ENCODE data around the gene WWOX. TPM values are rescaled to one million over a fixed set of nuclear protein-coding genes. Genes with fewer than 3 reads are reported as not detected.

Gene WWOX
- total RNA-seq, 1 donor from 2014 or later, result 28.2 TPM

GRCh38 chr16:78269256-78269655 lies 169.8 kb downstream of the WWOX start:
- no peak overlapping the region for H3K27ac Mint-ChIP-seq
- H3K4me1 Mint-ChIP-seq (ENCODE audit: unreplicated experiment), result no peaks in the 10 kb centered on the region

GRCh38 chr16:78271981-78272380 lies 172.5 kb downstream of the WWOX start:
- Mint-ChIP-seq H3K27ac (no peak overlapping the region), H3K36me3 (no peaks in the 10 kb centered on the region), H3K4me1 (ENCODE audit: unreplicated experiment) (no peaks in the 10 kb centered on the region), H3K27me3 (no peaks in the 10 kb centered on the region), H3K4me3 (no peak overlapping the region), H3K9me3 (no peaks in the 10 kb centered on the region)
- DNase-seq (ENCODE audit: extremely low spot score, unreplicated experiment), result no peak
- no peak for TF ChIP-seq CTCF (conservative IDR thresholded peaks at IDR 0.05)

More at GRCh38 chr16:78269256-78269655, 169.8 kb downstream of the WWOX start:
- H3K27me3 Mint-ChIP-seq, result no peaks in the 10 kb centered on the region
- peaks cover 9% of the 10 kb centered on the region for H3K36me3 Mint-ChIP-seq
- no peak overlapping the region for H3K4me3 Mint-ChIP-seq
- H3K9me3 Mint-ChIP-seq, result no peaks in the 10 kb centered on the region
- no peak for TF ChIP-seq CTCF (conservative IDR thresholded peaks at IDR 0.05)
- no peak for DNase-seq (ENCODE audit: extremely low spot score, unreplicated experiment)

GRCh38 chr16:78274771-78275170 lies 175.3 kb downstream of the WWOX start:
- peaks cover 4% of the 10 kb centered on the region for H3K4me1 Mint-ChIP-seq (ENCODE audit: unreplicated experiment)

GRCh38 chr16:78275420-78275819 lies 176.0 kb downstream of the WWOX start:
- Mint-ChIP-seq H3K4me3 (no peak overlapping the region), H3K27ac (no peak overlapping the region), H3K9me3 (no peaks in the 10 kb centered on the region), H3K4me1 (ENCODE audit: unreplicated experiment) (peaks cover 4% of the 10 kb centered on the region), H3K36me3 (no peaks in the 10 kb centered on the region), H3K27me3 (no peaks in the 10 kb centered on the region)
- no peak for DNase-seq (ENCODE audit: extremely low spot score, unreplicated experiment)
- TF ChIP-seq CTCF (conservative IDR thresholded peaks at IDR 0.05), result no peak

More at GRCh38 chr16:78274771-78275170, 175.3 kb downstream of the WWOX start:
- no peak for TF ChIP-seq CTCF (conservative IDR thresholded peaks at IDR 0.05)
- DNase-seq (ENCODE audit: extremely low spot score, unreplicated experiment), result no peak
- Mint-ChIP-seq H3K27ac (no peak overlapping the region), H3K9me3 (no peaks in the 10 kb centered on the region), H3K27me3 (no peaks in the 10 kb centered on the region), H3K36me3 (no peaks in the 10 kb centered on the region), H3K4me3 (no peak overlapping the region)

GRCh38 chr16:78277321-78278055 lies 178.0 kb downstream of the WWOX start:
- Mint-ChIP-seq H3K9me3 (no peaks in the 10 kb centered on the region), H3K4me3 (no peak overlapping the region), H3K27ac (no peak overlapping the region), H3K36me3 (no peaks in the 10 kb centered on the region), H3K27me3 (no peaks in the 10 kb centered on the region), H3K4me1 (ENCODE audit: unreplicated experiment) (peaks cover 4% of the 10 kb centered on the region)
- no peak for DNase-seq (ENCODE audit: extremely low spot score, unreplicated experiment)
- TF ChIP-seq CTCF (conservative IDR thresholded peaks at IDR 0.05), result no peak
